PC-9 (cell line): ENCODE data around the gene PARP9. TPM values are rescaled to one million over a fixed set of nuclear protein-coding genes. Genes with fewer than 3 reads are reported as not detected.

Experiments used
- BruUV-seq: library from RNA; stranded (reverse); fragments of 400-500 nt; replicated peaks from 2 replicates; lab custom pipeline; 2021; lab: Mats Ljungman, UMichigan
- CTCF ChIA-PET: fragments of 300-600 bp; sonication (Branson Sonifier 250); formaldehyde crosslinking; loops from one replicate; lab custom pipeline; 2022; ENCODE audit warnings: antibody characterized with exemption; lab: Charles Lee
- POLR2A ChIA-PET: fragments of 300-600 bp; sonication (Branson Sonifier 250); formaldehyde crosslinking; loops from one replicate; lab custom pipeline; 2022; ENCODE audit warnings: antibody characterized with exemption; ENCODE audit not compliant: unreplicated experiment; lab: Charles Lee
- DNase-seq, 2 experiments: peaks; one replicate each; pipeline versions ENCODE4 v3.0.0 to v3.0.0-alpha.2; 2015 to 2022; ENCODE audit warnings: mixed read lengths in 1 of 2
- H2AFZ ChIP-seq: fragments of 200-600 bp; sonication (generic); 2 replicates; pipeline ENCODE4 v1.8.1; 2017; ENCODE audit warnings: antibody characterized with exemption
- H3F3A ChIP-seq: fragments of 200-600 bp; sonication (generic); 2 replicates; pipeline ENCODE4 v1.8.1; 2017; ENCODE audit warnings: antibody characterized with exemption, mild to moderate bottlenecking, low read depth; ENCODE audit not compliant: insufficient read depth
- H3K27ac ChIP-seq: fragments of 200-600 bp; sonication (generic); 2 replicates; pipeline ENCODE4 v1.6.1; 2016; ENCODE audit warnings: mixed run types
- H3K27me3 ChIP-seq: fragments of 200-600 bp; sonication (generic); 2 replicates; pipeline ENCODE4 v1.6.1; 2016; ENCODE audit warnings: low read depth, mixed run types; ENCODE audit not compliant: insufficient read depth
- H3K36me3 ChIP-seq: fragments of 200-600 bp; sonication (generic); 2 replicates; pipeline ENCODE4 v1.6.1; 2016; ENCODE audit warnings: low read depth, mixed run types
- H3K4me1 ChIP-seq: fragments of 200-600 bp; sonication (generic); replicated peaks from 2 replicates; pipeline ENCODE4 v1.6.1; 2016; ENCODE audit warnings: mixed run types; ENCODE audit not compliant: insufficient read depth
- H3K4me2 ChIP-seq: fragments of 200-600 bp; sonication (generic); 2 replicates; pipeline ENCODE4 v1.6.1; 2017; ENCODE audit warnings: mixed run types
- H3K4me3 ChIP-seq: fragments of 200-600 bp; sonication (generic); 2 replicates; pipeline ENCODE4 v1.6.1; 2016; ENCODE audit warnings: mixed run types
- H3K79me2 ChIP-seq: fragments of 200-600 bp; sonication (generic); 2 replicates; pipeline ENCODE4 v1.6.1; 2017; ENCODE audit warnings: low read depth, mixed run types
- H3K9me2 ChIP-seq: fragments of 200-600 bp; sonication (generic); 2 replicates; pipeline ENCODE4 v1.8.1; 2017; ENCODE audit warnings: mild to moderate bottlenecking; ENCODE audit not compliant: insufficient read depth
- H3K9me3 ChIP-seq: fragments of 200-600 bp; sonication (generic); 2 replicates; pipeline ENCODE4 v1.8.1; 2016; ENCODE audit warnings: low read depth; ENCODE audit not compliant: insufficient read depth
- H4K20me1 ChIP-seq: fragments of 200-600 bp; sonication (generic); 2 replicates; pipeline ENCODE4 v1.8.1; 2017; ENCODE audit not compliant: insufficient read depth
- CTCF ChIP-seq: fragments of 200-600 bp; sonication (generic); conservative IDR thresholded peaks from 2 replicates; pipeline ENCODE4 v1.6.1; 2017; ENCODE audit warnings: mixed run types, antibody characterized with exemption, mild to moderate bottlenecking, moderate library complexity
- EZH2 ChIP-seq: fragments of 200-600 bp; sonication (generic); IDR thresholded peaks from 2 replicates; pipeline ENCODE4 v1.8.0; 2017; ENCODE audit warnings: antibody characterized with exemption, low read depth
- intact Hi-C: fragments of 100-400 bp; cut with micrococcal nuclease; formaldehyde crosslinking; loops from one replicate; pipeline ENCODE4 v1.10.0; 2022; ENCODE audit not compliant: unreplicated experiment
- total RNA-seq: library from RNA; stranded (reverse); gene quantifications from 2 replicates; pipeline ENCODE4 v1.2.3, GENCODE V29; 2021

The PARP9 gene
- total RNA-seq, 1 experiment from 2014 or later: 21.1 TPM

- no peak for DNase-seq
- H2AFZ ChIP-seq: no peak overlapping the region
- TF ChIP-seq CTCF (no peak), EZH2 (no peak)
- H3K79me2 ChIP-seq: no peaks in the 10 kb centered on the region
- no peaks in the 10 kb centered on the region for H3K27me3 ChIP-seq
- no peak overlapping the region for H3K27ac ChIP-seq
- intact Hi-C loops: no loop called here
- no peak overlapping the region for H3K4me3 ChIP-seq
- H3K9me2 ChIP-seq: no peaks in the 10 kb centered on the region
- H3K4me1 ChIP-seq: no peaks in the 10 kb centered on the region
- no TSS peak for BruUV-seq
- H3F3A ChIP-seq: no peaks in the 10 kb centered on the region
- CTCF ChIA-PET: interaction anchor here (1.1 kb wide), 1 partner anchor 51 kb away, joined by 3 read pairs; no protein-coding TSS in a partner anchor
- H3K4me2 ChIP-seq: no peak overlapping the region
- POLR2A ChIA-PET: interaction anchor here (0.5 to 1.0 kb wide), 2 partner anchors 133 to 137 kb away, joined by 3 to 6 read pairs; partner anchors contain the start of gene WDR5B
- no peaks in the 10 kb centered on the region for H3K36me3 ChIP-seq
- no peaks in the 10 kb centered on the region; the same call in 1 of the 2 replicates for H3K9me3 ChIP-seq
- H4K20me1 ChIP-seq: no peaks in the 10 kb centered on the region
Observed at GRCh38 chr3:122548076-122548475, 16.0 kb downstream of the PARP9 start.

- intact Hi-C loops: no loop called here
- no peak overlapping the region for H3K4me3 ChIP-seq
- POLR2A ChIA-PET: interaction anchor here (0.6 kb wide), 1 partner anchor 556 kb away, joined by 5 read pairs; no protein-coding TSS in a partner anchor
- H3K36me3 ChIP-seq: no peaks in the 10 kb centered on the region
- H3K27me3 ChIP-seq: no peaks in the 10 kb centered on the region
- no TSS peak for BruUV-seq
- no peak for DNase-seq
- H4K20me1 ChIP-seq: no peaks in the 10 kb centered on the region
- no peaks in the 10 kb centered on the region for H3K9me2 ChIP-seq
- no peak overlapping the region for H3K27ac ChIP-seq
- CTCF ChIA-PET: interaction anchor here (0.6 kb wide), 1 partner anchor 269 kb away, joined by 3 read pairs; no protein-coding TSS in a partner anchor
- H3K9me3 ChIP-seq: no peaks in the 10 kb centered on the region; the same call in 1 of the 2 replicates
- no peaks in the 10 kb centered on the region for H3K4me1 ChIP-seq
- H3K4me2 ChIP-seq: no peak overlapping the region
- no peak overlapping the region for H2AFZ ChIP-seq
- H3K79me2 ChIP-seq: no peaks in the 10 kb centered on the region
- TF ChIP-seq EZH2: no peak
- TF ChIP-seq CTCF: no peak
- H3F3A ChIP-seq: no peaks in the 10 kb centered on the region
Observed at GRCh38 chr3:122546151-122546550, 17.9 kb downstream of the PARP9 start.

GRCh38 chr3:122538956-122539490, 25.1 kb downstream of the PARP9 start:
- Histone ChIP-seq H3K4me3 (no peak overlapping the region), H3K36me3 (no peaks in the 10 kb centered on the region), H4K20me1 (no peaks in the 10 kb centered on the region), H3K79me2 (no peaks in the 10 kb centered on the region), H3K9me2 (no peaks in the 10 kb centered on the region), H3K9me3 (no peaks in the 10 kb centered on the region; the same call in 1 of the 2 replicates), H3K4me1 (peaks cover 12% of the 10 kb centered on the region), H3K27ac (no peak overlapping the region), H3K4me2 (no peak overlapping the region), H2AFZ (no peak overlapping the region), H3K27me3 (no peaks in the 10 kb centered on the region), H3F3A (peaks cover 16% of the 10 kb centered on the region)
- intact Hi-C loops: no loop called here
- no peak for DNase-seq
- ChIA-PET CTCF (no interaction called here), POLR2A (no interaction called here)
- no TSS peak for BruUV-seq
- no peak for TF ChIP-seq EZH2
- TF ChIP-seq CTCF: no peak
